Measurements from ENCODE around the gene PTRHD1.
"Not testable (repeated sequence)": the region's sequence is repeated elsewhere in the genome, so short reads cannot be mapped to it uniquely, and the experiment has no call there.

Gene PTRHD1

DNA sequence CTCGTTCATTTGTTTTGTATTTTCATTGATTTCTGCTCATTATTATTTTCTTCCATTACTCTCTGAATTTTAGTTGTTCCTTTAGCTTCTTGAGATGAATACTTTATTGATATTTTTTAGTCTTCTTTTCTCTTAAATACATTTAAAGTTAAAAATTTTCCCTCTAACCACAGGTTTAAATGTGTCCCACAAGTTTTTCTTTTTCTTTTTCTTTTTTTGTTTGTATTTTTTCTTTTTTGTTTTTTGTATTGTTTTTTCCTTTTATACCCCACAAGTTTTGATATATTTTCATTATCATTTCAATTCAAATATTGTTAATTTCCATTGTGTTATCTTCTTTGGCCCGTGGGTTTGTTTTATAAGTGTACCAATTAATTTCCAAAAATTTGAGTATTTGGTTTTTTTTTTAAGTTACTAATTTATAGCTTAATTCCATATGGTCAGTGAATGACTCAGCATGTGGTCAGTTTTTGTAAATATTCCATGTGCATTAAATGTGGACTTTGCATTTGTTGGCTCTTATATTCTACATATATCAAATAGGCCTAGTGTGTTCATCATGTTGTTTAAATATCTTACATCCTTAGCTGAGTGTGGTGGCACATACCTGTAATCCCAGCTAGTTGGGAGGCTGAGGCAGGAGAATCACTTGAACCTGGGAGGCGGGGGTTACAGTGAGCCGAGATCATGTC lies 16.3 kb upstream of the PTRHD1 start:
- DNase-seq = no peak

DNA sequence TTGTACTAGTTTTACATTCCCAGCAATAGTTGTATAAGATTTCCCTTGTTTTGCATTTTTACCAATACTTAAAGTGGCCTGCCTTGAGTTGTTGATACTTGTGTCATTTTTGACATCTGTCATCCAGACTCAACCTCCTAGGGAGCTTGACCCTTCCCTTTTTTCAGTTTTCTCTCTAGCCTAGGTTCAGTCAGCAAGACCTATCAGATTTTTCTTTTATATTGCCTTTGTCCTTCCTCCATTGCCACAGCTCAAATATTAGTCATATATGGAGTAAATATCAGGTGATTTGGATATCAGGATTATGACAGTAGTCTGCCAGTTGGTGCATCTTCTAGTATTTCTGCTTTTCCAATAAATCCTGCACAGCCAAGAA lies 13.5 kb upstream of the PTRHD1 start:
- DNase-seq = no peak

DNA sequence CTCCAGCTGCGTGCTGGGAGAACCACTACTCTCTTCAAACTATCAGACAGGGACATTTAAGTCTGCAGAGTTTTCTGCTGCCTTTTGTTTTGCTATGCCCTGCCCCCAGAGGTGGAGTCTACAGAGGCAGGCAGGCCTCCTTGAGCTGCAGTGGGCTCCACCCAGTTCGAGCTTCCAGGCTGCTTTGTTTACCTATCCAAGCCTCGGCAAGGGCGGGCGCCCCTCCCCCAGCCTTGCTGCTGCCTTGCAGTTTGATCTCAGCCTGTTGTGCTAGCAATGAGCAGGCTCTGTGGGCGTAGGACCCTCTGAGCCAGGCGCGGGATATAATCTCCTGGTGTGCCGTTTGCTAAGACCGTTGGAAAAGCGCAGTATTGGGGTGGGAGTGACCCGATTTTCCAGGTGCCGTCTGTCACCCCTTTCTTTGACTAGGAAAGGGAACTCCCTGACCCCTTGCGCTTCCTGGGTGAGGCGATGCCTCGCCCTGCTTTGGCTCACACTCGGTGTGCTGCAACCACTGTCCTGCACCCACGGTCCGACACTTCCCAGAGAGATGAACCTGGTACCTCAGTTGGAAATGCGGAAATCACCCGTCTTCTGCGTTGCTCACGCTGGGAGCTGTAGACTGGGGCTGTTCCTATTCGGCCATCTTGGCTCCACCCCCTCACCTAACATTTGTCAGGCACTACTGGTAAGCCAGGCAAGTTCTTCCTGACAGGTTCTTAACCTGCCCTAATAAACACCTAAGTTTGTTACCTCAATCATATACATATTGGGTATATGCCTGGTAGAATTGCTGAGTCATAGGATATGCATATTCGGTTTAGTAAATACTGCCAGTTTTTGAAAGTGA lies 12.8 kb upstream of the PTRHD1 start:
- not testable (repeated sequence) for DNase-seq

DNA sequence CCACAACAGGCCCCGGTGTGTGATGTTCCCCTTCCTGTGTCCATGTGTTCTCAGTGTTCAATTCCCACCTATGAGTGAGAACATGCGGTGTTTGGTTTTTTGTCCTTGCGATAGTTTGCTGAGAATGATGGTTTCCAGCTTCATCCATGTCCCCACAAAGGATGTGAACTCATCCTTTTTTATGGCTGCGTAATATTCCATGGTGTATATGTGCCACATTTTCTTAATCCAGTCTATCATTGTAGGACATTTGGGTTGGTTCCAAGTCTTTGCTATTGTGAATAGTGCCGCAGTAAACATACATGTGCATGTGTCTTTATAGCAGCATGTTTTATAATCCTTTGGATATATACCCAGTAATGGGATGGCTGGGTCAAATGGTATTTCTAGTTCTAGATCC lies 7.3 kb upstream of the PTRHD1 start:
- DNase-seq = not testable (repeated sequence)

DNA sequence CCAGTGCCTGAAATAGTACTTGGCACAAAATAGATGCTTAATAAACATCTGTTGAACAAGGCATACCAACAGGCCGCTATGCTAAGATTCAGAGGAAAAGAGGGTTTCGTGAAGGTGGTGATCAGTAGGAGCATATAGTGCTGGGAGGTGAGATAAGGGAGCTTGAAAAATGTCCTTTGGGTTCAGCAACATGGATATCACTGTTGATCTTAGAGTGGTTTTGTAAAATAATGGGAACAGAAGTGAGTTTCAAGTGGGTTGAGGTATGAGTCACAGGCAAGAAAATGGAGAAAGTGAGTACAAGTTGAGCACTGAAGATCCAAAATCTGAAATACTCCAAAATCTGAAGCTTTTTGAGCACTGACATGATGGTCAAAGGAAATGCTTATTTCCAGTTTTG lies 4.5 kb upstream of the PTRHD1 start:
- no peak for DNase-seq

DNA sequence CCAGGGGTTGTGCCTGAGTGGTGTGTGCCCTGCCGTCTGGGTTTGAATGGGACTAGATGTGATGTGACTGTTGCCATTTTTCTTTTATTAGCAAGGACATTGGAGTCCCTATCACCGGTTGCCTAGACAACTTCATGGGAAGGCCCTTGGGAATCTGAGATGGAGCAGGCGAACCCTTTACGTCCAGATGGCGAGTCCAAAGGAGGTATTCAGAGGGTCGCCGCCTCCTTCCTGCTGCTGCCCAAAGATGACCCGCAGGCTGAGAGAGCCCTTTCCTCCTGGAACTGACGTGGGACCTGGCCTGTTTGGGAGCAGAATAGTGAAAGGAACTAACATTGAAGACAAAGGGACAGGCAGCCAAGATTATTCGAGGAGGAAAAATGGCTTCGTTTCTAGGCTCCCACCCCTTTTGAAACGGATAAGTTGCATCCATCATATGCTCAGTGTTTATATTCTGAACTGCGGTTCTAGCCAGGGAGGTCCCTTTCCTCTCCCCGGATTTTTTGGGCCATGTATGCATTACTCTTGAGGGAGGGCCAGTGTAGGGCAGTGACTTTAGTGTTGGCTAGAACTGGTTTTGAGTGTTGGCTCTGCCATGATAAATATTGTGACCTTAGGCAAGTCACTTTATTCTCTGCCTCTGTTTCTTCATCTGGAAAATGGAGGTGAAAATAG lies 707 bp upstream of the PTRHD1 start:
- DNase-seq = no peak

DNA sequence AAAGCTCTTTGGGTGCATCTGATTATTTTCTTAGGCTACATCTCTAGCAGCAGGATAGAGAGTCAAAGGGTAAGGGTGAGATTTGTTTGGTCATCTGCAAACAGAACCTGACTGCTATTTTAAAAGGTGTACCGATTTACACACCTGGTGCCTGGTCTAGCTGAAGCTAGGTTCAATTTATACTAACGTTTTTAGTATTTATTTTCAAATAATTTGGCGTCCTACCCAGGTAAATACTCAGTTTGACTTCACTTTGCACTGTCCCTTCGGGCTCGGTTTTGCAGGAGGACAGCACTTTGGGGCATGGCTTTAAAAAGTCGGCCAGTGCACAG lies 683 bp downstream of the PTRHD1 start:
- DNase-seq = no peak

DNA sequence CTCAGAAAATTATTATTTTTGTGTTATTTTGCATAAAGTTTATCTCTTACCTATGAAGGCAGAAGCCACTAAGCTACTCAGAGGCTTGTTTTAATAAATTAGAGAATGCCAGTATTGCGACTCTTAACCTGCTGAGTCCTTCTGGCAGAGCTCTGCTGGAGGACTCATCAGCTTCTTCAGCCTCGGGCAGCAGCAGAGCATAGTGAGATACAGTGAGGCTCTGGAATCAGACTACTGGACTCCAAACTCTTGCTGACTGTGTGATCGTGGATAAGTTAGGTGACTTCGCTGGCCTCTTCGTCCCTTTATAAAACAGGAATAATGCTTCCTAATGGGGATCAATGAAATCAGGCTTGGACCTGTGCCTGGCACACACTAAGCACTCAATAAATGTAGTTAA lies 1.7 kb downstream of the PTRHD1 start:
- no peak for DNase-seq

DNA sequence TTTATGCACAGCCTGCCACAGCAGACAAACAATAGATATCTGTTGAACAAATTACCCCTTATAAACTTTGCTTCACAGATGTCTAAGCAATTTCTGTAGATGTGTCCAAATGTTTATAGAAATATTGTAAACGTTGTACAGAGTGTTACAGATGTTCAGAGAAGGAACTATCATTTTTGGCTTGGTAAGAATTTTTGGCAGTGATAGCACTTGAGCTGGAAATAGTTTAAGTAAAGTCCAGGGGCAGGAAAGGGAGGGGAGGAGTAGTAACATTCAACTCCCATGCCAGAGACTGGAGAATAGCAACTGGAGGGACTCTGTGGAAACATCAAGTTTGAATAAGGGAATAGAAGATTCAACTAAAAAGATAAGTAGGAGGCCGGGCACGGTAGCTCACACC lies 4.4 kb downstream of the PTRHD1 start:
- DNase-seq = no peak

DNA sequence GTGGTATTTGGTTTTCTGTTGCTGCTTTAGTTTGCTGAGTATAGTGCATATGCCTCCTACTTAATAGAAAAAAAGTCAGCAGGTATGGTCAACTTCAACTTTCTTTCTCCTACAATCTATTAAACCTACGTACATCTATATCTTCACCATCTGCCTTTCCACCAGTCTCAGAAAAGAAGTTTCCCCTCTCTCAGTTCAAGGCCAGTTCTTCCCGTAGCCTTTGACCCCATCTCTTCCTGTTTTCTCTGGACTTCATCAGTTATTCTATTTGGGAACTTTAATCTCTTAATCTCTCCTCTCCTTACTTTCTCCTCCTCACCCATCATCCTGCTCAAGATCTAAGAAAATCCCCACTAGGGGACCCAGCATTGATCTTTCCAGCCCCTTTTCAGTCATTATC lies 5.7 kb downstream of the PTRHD1 start:
- DNase-seq = no peak

DNA sequence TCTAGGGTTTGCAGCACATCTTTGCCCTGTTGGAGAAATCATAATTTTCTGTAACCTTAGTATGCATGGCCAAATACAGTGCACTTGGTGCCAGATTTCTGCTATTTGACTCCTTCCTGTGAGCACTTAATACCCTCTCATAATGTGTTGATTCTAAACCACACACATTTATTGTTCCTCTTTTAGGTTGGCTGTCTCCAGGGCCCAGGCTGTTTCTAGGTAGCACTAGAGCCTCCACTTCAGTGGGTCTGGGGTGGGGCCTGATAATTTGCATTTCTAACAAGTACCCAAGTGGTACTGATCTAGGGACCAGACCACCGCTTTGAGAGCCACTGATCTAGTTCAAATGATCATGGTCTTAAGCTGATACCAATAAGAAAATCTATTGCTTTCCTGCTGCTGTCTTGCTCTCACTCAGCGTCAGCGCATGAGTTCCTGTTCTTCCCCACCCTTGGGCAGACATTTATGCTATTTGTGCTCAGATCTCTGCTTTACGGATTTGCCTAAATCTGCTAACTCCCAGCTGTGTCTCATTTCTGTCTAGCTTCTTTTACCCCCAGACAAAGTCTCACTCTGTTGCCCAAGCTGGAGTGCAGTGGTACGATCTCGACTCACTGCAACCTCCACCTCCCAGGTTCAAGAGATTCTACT lies 7.4 kb downstream of the PTRHD1 start:
- DNase-seq = no peak

DNA sequence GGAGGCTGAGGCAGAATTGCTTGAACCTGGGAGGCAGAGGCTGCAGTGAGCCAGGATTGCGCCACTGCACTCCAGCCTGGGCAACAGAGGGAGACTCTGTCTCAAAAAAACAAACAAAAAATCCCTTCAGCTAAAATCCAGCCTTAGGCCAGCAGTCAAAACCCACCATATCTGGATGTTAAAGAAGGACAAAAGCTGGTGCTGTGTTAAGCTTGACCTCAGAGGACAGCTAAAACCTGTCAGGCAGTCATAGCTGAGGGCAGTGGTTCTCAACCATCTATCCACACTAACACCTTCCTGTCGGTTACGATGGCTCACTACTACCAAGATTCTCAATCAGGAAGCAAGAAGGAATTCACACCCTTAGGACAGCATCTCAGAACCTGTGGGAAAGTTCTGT lies 9.6 kb downstream of the PTRHD1 start:
- no peak for DNase-seq

DNA sequence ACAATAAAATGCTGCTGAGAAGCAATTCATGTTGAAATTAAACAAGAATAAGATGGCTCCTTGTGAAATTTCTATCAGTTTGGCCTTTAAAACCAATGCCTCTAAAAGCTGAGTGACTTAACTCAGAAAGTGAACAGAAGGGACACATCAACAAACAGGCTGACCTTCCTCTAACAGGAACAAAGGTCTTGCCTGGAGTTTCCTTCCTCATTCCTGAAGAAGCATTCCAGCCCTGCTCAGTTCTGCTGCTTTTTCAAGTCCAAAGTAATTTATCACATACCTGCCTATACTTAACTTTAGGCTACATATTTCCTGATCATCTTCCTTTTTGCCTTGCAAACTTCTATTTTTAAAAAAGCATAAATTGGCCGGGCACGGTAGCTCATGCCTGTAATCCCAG lies 14.1 kb downstream of the PTRHD1 start:
- no peak for DNase-seq

DNA sequence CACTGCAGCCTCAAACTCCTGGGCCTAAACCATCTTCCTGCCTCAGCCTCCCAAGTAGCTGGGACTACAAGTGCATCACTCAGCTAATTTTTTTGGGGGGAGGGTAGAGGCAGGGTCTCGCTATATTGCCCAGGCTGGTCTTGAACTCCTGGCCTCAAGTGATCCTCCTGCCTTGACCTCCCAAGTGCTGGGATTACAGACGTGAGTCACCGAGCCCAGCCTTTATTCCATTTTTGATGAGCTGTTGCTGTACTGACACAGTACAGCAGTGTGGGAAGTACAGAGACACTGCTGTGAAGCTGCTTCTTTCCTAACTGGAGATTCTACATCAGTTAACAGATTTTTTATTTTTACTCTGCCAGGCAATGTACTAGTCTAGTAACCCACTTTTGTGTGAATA lies 18.8 kb downstream of the PTRHD1 start:
- no peak for DNase-seq

DNA sequence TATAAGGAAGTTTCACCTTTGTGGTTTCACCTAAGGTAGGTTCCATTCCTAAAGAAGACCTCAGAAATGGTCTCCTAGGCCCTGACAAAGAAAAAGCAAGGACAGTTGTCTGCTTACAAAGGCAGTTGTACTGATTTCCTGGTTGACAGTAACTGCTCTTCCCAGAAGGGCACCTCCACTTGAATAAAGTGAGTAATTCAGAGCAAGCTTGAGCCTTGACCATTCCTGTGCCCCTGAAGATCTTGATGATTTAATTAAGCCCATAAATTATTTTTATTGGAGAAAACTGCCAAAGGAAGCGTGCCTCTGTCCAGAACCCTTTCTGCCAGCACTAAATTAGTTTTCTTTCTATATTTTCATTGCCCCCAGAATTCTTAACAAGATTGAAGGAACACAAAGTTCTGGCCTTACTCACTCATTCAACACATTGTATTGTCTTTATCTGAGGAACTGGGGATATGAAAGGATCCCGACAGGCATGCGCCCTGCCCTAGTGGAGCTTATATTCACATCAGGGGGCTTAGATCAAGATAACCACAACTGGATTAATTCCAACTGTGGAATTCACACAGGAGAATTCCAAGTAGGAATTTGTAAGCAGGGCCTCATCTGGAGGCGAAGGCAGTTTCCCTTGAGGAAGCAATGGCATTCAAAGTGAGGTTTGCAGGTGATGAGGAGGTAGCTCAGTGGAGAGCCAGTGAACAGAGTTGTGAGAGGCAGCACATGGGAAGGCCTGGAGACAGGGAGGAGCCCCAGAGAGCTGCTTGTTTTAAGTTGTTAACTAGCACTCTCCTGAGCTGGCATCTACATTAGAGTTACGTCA lies 21.2 kb downstream of the PTRHD1 start:
- no peak for DNase-seq

DNA sequence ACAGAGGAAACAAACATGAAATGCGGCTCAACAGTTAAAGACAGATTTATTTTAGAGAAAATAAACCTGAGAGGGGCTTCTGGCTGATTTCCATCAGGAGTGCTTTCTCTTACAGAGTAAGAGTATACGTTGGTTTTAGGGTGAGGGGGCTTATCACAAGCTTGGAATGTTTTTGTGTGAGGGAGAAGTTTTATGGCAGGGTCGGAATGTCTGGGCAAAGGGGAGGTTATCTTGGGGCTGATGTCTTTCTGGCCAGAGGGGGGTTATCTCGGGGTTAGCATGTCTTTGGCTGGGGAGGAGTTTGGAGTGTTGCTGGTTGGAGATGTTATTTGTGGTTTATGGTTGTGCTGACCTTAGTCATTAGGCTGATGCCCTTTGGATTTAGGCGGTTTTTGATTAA lies 22.1 kb downstream of the PTRHD1 start:
- DNase-seq = no peak

DNA sequence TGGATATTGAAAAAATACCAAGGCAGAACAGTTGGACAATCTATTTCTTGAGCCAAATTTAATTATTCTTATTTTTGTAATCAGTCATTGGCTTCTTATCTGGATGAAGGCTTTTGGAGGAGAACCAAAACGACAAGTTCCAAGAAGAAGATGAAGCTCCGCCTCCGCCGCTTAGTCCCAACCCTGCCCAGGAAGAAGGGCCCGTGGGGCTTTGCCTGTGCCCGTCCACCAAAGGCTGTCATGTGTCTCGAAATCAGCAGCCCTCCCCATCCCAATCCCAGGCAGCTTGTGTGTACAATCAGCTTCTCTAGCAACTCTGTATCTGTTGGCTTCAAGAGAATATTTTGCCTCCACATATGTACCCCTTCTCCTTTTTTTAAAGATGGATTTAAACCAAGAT lies 24.6 kb downstream of the PTRHD1 start:
- DNase-seq = no peak

DNA sequence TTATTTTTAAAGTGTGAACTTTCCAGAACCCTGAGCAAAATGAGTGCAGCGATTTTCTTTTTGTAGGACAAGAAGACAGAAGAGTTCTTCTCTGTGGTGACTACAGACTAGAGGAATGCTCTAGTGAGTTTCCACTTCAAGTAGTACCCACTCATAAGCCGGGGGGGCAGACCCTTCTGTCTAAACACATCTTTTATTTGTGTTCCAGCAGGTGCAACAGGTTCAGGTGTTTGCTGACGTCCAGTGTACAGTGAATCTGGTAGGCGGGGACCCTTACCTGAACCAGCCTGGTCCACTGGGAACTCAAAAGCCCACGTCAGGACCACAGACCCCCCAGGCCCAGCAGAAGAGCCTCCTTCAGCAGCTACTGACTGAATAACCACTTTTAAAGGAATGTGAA lies 25.2 kb downstream of the PTRHD1 start:
- DNase-seq = no peak

DNA sequence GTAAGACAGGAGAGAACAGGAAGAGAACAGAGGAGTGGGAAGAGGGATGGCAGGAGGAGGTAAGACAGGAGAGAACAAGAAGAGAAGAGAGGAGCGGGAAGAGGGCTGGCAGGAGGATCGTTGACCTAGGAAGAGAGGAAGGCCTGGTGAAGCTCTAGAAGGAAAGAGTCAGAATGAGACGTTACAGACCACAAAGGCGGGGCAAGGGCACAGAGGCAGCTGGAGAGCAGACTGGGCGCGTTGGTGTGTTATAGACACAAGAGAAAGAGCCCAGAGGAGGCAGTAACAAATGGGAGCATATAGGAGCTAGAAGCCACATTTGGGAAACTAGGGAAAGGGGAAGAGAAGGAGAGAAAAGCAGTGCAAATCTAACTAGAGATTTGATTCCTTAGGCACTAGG lies 26.6 kb downstream of the PTRHD1 start:
- DNase-seq = no peak

DNA sequence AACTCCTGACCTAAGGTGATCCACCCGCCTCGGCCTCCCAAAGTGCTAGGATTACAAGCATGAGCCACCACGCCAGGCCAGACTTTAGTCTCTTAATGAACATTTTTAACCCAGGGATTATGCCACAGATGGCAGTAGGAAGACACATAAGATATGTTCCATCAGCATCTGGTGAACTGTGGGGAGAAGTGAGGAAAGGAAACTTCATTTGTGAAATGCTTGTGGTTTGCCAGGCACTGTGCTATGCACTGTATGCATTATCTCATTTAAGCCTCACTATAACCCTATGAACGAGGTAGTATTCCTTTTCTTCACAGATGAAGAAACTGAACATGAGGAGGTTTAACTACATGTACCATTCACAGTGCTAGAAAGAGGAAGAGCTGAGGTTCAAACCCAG lies 29.3 kb downstream of the PTRHD1 start:
- DNase-seq = no peak

DNA sequence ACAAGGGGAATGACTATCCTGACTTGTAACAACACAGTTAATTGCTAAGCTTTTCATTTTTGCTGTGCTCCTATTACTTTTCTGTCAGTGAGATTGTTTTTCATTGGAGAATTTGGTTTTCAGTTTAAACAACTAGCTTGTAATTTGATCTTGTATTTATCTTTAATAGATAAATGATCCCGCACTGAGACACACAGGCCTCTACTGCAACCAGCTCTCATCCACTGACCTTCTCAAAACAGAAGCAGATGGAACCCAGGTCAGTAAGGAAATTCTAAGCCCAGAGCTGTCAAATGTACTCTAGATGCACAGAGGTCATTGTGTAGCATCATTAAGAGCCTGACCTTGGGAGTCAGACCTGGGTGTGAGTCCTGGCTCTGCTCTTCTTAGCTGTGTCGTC lies 30.7 kb downstream of the PTRHD1 start:
- DNase-seq = no peak

DNA sequence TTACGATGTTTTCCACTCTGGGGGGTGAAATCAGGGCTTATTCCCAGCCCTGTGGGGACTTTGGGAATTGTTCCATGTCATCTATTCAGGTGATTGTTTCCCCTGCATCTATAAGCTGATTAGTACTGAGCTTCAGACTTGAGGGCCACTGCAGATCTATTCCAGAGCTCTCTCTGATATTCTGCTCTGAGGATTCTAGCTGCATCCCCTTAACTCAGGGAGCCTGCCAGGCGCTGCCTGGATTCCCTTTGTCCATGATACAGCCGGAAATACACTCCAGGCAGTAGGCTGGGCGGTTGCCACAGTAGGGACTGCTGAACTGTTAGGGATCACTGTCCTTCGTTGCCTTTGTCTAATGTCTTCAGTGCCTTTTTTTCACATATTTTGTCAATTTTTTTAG lies 31.3 kb downstream of the PTRHD1 start:
- DNase-seq = no peak

DNA sequence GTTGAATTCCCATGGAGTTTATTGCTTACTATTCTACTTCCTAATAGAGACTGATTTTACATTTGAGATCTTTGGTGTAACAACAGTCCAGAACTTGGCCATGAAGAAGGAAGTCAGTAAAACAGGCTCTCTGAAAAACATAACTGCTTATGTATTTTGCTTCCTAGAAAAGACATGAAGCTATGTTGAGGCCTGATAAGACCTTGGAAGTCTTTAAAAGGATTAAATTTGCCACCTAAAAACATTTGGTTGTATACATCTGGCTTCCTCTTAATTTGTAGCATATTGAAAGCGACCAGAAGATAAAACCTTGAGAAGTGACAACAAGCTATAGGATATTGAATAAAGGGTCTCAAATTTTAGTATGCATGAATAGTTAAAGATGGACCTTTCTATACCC lies 36.4 kb downstream of the PTRHD1 start:
- no peak for DNase-seq
